PC-9 (cell line): ENCODE results near the gene EPB41L4B. TPM values are rescaled to one million over a fixed set of nuclear protein-coding genes. Genes with fewer than 3 reads are reported as not detected.
A peak's percentile ranks its signal among the peaks of the same experiment; 100 is the strongest.

ENCODE experiments used
- BruUV-seq: library from RNA; stranded (reverse); fragments of 400-500 nt; replicated peaks from 2 replicates; lab custom pipeline; 2021; lab: Mats Ljungman, UMichigan
- CTCF ChIA-PET: fragments of 300-600 bp; sonication (Branson Sonifier 250); formaldehyde crosslinking; loops from one replicate; lab custom pipeline; 2022; ENCODE audit warnings: antibody characterized with exemption; lab: Charles Lee
- POLR2A ChIA-PET: fragments of 300-600 bp; sonication (Branson Sonifier 250); formaldehyde crosslinking; loops from one replicate; lab custom pipeline; 2022; ENCODE audit warnings: antibody characterized with exemption; ENCODE audit not compliant: unreplicated experiment; lab: Charles Lee
- DNase-seq, 2 experiments: peaks; one replicate each; pipeline versions ENCODE4 v3.0.0 to v3.0.0-alpha.2; 2015 to 2022; ENCODE audit warnings: mixed read lengths in 1 of 2
- H2AFZ ChIP-seq: fragments of 200-600 bp; sonication (generic); 2 replicates; pipeline ENCODE4 v1.8.1; 2017; ENCODE audit warnings: antibody characterized with exemption
- H3F3A ChIP-seq: fragments of 200-600 bp; sonication (generic); 2 replicates; pipeline ENCODE4 v1.8.1; 2017; ENCODE audit warnings: antibody characterized with exemption, mild to moderate bottlenecking, low read depth; ENCODE audit not compliant: insufficient read depth
- H3K27ac ChIP-seq: fragments of 200-600 bp; sonication (generic); 2 replicates; pipeline ENCODE4 v1.6.1; 2016; ENCODE audit warnings: mixed run types
- H3K27me3 ChIP-seq: fragments of 200-600 bp; sonication (generic); 2 replicates; pipeline ENCODE4 v1.6.1; 2016; ENCODE audit warnings: low read depth, mixed run types; ENCODE audit not compliant: insufficient read depth
- H3K36me3 ChIP-seq: fragments of 200-600 bp; sonication (generic); 2 replicates; pipeline ENCODE4 v1.6.1; 2016; ENCODE audit warnings: low read depth, mixed run types
- H3K4me1 ChIP-seq: fragments of 200-600 bp; sonication (generic); replicated peaks from 2 replicates; pipeline ENCODE4 v1.6.1; 2016; ENCODE audit warnings: mixed run types; ENCODE audit not compliant: insufficient read depth
- H3K4me2 ChIP-seq: fragments of 200-600 bp; sonication (generic); 2 replicates; pipeline ENCODE4 v1.6.1; 2017; ENCODE audit warnings: mixed run types
- H3K4me3 ChIP-seq: fragments of 200-600 bp; sonication (generic); 2 replicates; pipeline ENCODE4 v1.6.1; 2016; ENCODE audit warnings: mixed run types
- H3K79me2 ChIP-seq: fragments of 200-600 bp; sonication (generic); 2 replicates; pipeline ENCODE4 v1.6.1; 2017; ENCODE audit warnings: low read depth, mixed run types
- H3K9me2 ChIP-seq: fragments of 200-600 bp; sonication (generic); 2 replicates; pipeline ENCODE4 v1.8.1; 2017; ENCODE audit warnings: mild to moderate bottlenecking; ENCODE audit not compliant: insufficient read depth
- H3K9me3 ChIP-seq: fragments of 200-600 bp; sonication (generic); 2 replicates; pipeline ENCODE4 v1.8.1; 2016; ENCODE audit warnings: low read depth; ENCODE audit not compliant: insufficient read depth
- H4K20me1 ChIP-seq: fragments of 200-600 bp; sonication (generic); 2 replicates; pipeline ENCODE4 v1.8.1; 2017; ENCODE audit not compliant: insufficient read depth
- CTCF ChIP-seq: fragments of 200-600 bp; sonication (generic); conservative IDR thresholded peaks from 2 replicates; pipeline ENCODE4 v1.6.1; 2017; ENCODE audit warnings: mixed run types, antibody characterized with exemption, mild to moderate bottlenecking, moderate library complexity
- EZH2 ChIP-seq: fragments of 200-600 bp; sonication (generic); IDR thresholded peaks from 2 replicates; pipeline ENCODE4 v1.8.0; 2017; ENCODE audit warnings: antibody characterized with exemption, low read depth
- intact Hi-C: fragments of 100-400 bp; cut with micrococcal nuclease; formaldehyde crosslinking; loops from one replicate; pipeline ENCODE4 v1.10.0; 2022; ENCODE audit not compliant: unreplicated experiment
- total RNA-seq: library from RNA; stranded (reverse); gene quantifications from 2 replicates; pipeline ENCODE4 v1.2.3, GENCODE V29; 2021

Gene EPB41L4B
- total RNA-seq, 1 experiment from 2014 or later = 4.2 TPM

GRCh38 chr9:109255394-109255793 is 65.5 kb downstream of the EPB41L4B start:
- Histone ChIP-seq H3F3A (peaks cover 52% of the 10 kb centered on the region), H3K4me3 (no peak overlapping the region), H3K36me3 (no peaks in the 10 kb centered on the region), H3K9me2 (no peaks in the 10 kb centered on the region), H3K4me1 (peaks cover 55% of the 10 kb centered on the region), H2AFZ (no peak overlapping the region), H3K9me3 (no peaks in the 10 kb centered on the region), H3K27ac (peak overlapping the region; percentile 95), H3K27me3 (no peaks in the 10 kb centered on the region), H4K20me1 (no peaks in the 10 kb centered on the region), H3K4me2 (no peak overlapping the region), H3K79me2 (no peaks in the 10 kb centered on the region)
- ChIA-PET CTCF (no interaction called here), POLR2A (no interaction called here)
- no peak for DNase-seq
- no TSS peak for BruUV-seq
- intact Hi-C loops = loop anchor here (10.0 kb wide), 1 partner anchor 151 kb away; no protein-coding TSS in a partner anchor
- no peak for TF ChIP-seq EZH2
- no peak for TF ChIP-seq CTCF

GRCh38 chr9:109254317-109254716 is 66.5 kb downstream of the EPB41L4B start:
- peak in 1 of 2 experiments; percentile 72 for DNase-seq
- Histone ChIP-seq H3K9me2 (no peaks in the 10 kb centered on the region), H3K27ac (peak overlapping the region; percentile 95), H3K4me1 (peaks cover 66% of the 10 kb centered on the region), H4K20me1 (no peaks in the 10 kb centered on the region), H3K9me3 (no peaks in the 10 kb centered on the region), H2AFZ (no peak overlapping the region), H3K36me3 (no peaks in the 10 kb centered on the region), H3F3A (peaks cover 62% of the 10 kb centered on the region), H3K4me3 (peak overlapping the region; percentile 1; the same call in 1 of the 2 replicates), H3K4me2 (peak overlapping the region; percentile 75), H3K79me2 (no peaks in the 10 kb centered on the region), H3K27me3 (no peaks in the 10 kb centered on the region)
- intact Hi-C loops = loop anchor here (10.0 kb wide), 1 partner anchor 150 kb away; no protein-coding TSS in a partner anchor
- BruUV-seq = no TSS peak
- CTCF ChIA-PET = interaction anchor here (0.5 to 0.6 kb wide), 2 partner anchors 196 to 304 kb away, joined by 4 to 5 read pairs; no protein-coding TSS in a partner anchor
- TF ChIP-seq EZH2 (no peak), CTCF (no peak)
- POLR2A ChIA-PET = no interaction called here

GRCh38 chr9:109253637-109254284 is 67.1 kb downstream of the EPB41L4B start:
- Histone ChIP-seq H2AFZ (no peak overlapping the region), H3K27me3 (no peaks in the 10 kb centered on the region), H3K79me2 (no peaks in the 10 kb centered on the region), H3K4me2 (peak overlapping the region; percentile 75), H3K4me1 (peaks cover 69% of the 10 kb centered on the region), H3K27ac (peak overlapping the region; percentile 95), H3K9me3 (no peaks in the 10 kb centered on the region), H4K20me1 (no peaks in the 10 kb centered on the region), H3K36me3 (no peaks in the 10 kb centered on the region), H3K4me3 (peak overlapping the region; percentile 6; the same call in 1 of the 2 replicates), H3K9me2 (no peaks in the 10 kb centered on the region), H3F3A (peaks cover 64% of the 10 kb centered on the region)
- intact Hi-C loops = loop anchor here (10.0 kb wide), 1 partner anchor 149 kb away; no protein-coding TSS in a partner anchor
- ChIA-PET CTCF (no interaction called here), POLR2A (no interaction called here)
- DNase-seq = peak; percentile 78 to 99
- BruUV-seq = no TSS peak
- TF ChIP-seq CTCF (0 out of 2 replicates have a peak, but pooled peaks have one; percentile 27), EZH2 (no peak)
